Epithelial cell of prostate (primary cell): Measurements from ENCODE around the gene IMP3.

Source experiments
- DNase-seq: peaks from one replicate; pipeline ENCODE4 v3.0.0-alpha.2; 2011; ENCODE audit warnings: low read depth, low spot score
- H3K27ac ChIP-seq: fragments of 450-650 bp; 2 replicates; pipeline ENCODE4 v1.5.1; 2017; ENCODE audit warnings: mild to moderate bottlenecking

IMP3 gene

GRCh38 chr15:75653347-75653913, 13.4 kb upstream of the IMP3 start:
- DNase-seq: no peak

DNA sequence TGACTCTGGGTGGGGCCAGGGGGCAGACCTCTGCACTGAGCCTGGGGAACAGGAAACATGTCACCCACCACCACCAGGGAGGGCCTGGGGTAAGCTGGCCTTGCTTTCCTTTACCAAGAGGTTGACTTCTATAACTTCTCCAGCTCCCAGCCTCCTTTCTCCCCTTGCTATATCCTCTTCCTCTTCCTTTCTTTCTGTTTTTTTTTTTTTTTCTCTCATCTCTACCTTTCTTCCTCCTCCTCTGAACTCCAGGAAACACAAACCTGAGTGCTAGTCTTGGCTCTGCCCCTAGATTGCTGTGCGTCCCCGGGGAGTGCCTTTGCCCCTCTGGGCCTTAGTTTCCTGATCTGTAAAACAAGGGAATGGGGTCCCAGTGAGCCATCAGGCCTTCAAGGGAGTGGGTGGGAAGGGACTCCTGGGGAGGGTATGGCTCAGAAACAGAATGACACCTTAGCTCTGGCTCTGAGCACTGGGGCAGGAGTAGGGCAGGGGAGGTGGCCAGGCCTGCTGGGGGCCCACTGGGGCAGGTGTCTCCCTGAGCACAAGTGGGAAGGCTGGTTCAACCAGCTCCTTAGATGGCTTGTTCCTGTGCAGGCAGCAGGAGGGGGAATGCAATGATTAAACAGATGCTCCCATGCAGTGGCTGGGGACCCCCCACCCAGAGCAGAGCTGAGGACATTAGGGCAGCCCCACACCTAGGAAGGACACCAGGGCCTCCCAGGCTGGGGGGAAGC, 12.0 kb upstream of the IMP3 start:
- no peak for DNase-seq
- H3K27ac ChIP-seq: peak overlapping the region; percentile 31

More at GRCh38 chr15:75653347-75653913, 13.4 kb upstream of the IMP3 start:
- no peak overlapping the region for H3K27ac ChIP-seq

DNA sequence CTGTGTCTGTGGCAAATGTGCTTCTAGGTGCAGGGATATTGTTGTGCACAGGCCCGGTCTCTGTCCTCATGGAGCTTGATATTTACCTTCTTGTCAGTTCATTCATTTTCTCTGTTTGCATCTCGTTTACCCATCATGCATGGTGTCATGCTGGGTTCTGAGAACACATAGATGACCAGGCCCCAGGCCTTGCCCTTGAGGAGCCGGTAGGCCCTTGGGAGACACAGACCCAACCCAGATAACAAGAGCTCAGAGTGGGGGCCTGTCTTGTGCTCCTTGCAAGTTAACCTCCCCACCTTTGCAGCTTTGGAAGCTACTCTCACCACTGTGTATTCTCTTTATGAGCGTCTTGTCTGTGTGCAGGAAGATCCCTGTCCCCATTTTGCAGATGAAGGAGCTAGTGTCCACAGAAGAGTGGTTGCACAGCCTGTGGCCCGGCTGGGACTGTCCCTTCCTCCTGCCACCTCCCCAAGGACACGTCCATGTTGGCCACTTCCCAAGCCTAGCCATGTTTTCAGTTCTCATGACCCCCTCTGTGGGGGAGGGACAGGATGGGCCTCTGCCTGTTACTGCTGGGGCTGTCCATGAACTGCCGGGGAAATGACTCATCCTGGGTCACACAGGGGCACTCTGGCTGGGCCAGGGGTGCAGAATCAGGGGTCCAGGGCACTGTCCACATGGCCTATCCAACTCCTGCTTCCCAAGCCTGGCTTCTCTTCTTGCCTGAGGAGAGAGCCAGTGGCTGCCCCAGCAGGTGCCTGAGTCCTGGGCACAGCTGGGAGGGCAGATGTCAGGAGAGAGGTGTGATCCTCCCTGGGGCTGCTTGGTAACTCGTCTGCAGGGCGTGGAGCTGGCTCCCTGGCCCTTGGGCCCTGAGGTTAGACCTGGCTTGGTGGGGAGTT, 11.1 kb upstream of the IMP3 start:
- H3K27ac ChIP-seq: peak overlapping the region; percentile 31
- DNase-seq: no peak

DNA sequence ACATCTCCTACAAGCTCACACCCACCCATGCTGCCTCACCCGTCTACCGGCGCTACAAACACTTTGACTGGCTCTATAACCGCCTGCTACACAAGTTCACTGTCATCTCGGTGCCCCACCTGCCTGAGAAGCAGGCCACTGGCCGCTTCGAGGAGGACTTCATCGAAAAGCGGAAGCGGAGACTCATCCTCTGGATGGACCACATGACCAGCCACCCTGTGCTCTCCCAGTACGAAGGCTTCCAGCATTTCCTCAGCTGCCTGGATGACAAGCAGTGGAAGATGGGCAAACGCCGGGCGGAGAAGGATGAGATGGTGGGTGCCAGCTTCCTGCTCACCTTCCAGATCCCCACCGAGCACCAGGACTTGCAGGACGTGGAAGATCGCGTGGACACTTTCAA, 9.8 kb upstream of the IMP3 start:
- no peak for DNase-seq
- no peak overlapping the region for H3K27ac ChIP-seq

DNA sequence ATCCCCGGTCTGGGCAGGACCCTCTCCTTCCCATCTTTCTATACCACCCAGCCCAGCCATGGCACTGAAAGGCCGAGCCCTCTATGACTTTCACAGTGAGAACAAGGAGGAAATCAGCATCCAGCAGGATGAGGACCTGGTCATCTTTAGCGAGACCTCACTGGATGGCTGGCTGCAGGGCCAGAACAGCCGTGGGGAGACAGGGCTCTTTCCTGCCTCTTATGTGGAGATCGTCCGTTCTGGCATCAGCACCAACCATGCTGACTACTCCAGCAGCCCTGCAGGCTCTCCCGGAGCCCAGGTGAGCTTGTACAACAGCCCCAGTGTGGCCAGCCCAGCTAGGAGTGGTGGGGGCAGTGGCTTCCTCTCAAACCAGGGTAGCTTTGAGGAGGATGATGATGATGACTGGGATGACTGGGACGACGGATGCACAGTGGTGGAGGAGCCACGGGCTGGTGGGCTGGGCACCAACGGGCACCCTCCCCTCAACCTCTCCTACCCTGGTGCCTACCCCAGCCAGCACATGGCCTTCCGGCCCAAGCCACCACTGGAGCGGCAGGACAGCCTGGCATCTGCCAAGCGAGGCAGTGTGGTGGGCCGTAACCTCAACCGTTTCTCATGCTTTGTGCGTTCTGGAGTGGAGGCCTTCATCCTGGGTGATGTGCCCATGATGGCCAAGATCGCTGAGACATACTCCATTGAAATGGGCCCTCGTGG, 9.2 kb upstream of the IMP3 start:
- DNase-seq: no peak
- H3K27ac ChIP-seq: peak overlapping the region; percentile 85

DNA sequence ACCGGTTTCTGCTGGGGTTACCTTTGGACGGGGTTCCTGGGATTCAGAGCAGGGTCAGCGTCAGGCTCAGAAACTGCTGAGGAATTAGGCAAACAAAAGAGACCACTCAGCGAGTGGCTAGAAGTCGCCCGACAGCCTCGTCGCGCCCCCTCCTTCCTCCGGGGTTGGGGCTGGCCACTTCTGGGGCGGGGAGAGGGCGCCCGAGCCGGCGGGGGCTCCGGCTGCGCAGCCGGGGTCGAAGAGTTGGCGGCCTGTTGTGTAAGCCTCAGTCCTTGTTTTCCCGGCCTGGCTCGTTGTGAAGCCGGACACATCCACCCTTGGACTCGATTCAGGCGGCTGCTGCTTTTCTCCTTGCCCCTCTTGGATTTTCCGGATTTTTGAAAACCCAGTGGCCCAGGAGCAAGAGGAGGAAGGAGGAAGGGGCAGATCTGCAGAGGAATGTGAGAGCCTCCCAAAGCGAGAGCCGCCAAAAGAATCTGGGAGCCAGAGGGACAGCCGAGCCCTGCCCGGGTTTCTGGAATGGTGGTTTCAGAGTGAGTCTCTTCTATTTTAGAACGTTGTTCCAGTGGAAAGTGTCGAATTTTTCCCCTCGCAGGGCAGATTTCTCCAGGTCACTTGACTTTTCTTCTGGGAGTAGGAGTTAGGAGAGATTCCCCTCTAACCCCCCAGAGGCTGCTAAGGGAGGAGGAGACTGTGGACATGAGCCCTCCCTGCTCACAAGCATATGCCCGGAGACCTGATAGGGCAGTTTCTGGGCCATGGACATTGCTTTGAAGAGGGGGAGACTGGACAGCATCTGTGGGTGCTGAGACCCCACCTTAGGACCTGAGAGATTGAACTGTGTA, 8.4 kb upstream of the IMP3 start:
- peak overlapping the region; percentile 85 for H3K27ac ChIP-seq
- no peak for DNase-seq

GRCh38 chr15:75647370-75648155, 7.5 kb upstream of the IMP3 start, which contains the start of gene SNX33:
TSS of gene SNX33 (plus strand) at chr15:75647912. CDS start at chr15:75649103, 1,191 bp downstream.
- peak within 1 kb of the TSS; percentile 85 for H3K27ac ChIP-seq
- DNase-seq: no peak

DNA sequence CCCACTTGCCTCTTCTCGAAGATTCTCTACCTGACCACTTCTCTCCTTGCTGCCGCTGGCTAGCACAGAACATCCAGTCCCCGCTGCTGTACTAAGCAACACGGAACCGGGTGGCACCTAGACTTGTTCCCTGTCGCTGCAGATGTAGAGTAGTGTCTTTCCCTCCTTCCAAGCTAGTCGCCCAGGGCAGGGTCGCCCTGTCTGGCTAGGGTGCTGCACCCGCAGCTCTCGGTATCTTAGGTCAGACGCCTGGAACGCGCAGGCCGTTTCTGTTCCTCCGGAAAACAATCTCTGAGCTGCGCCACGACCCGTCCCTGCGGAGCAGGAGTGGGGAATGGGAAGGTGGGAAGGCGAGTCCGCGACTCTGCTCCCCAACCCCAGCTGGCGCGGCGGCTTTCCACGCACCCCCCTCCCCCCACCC, 6.9 kb upstream of the IMP3 start:
- peak overlapping the region; percentile 85 for H3K27ac ChIP-seq
- no peak for DNase-seq

DNA sequence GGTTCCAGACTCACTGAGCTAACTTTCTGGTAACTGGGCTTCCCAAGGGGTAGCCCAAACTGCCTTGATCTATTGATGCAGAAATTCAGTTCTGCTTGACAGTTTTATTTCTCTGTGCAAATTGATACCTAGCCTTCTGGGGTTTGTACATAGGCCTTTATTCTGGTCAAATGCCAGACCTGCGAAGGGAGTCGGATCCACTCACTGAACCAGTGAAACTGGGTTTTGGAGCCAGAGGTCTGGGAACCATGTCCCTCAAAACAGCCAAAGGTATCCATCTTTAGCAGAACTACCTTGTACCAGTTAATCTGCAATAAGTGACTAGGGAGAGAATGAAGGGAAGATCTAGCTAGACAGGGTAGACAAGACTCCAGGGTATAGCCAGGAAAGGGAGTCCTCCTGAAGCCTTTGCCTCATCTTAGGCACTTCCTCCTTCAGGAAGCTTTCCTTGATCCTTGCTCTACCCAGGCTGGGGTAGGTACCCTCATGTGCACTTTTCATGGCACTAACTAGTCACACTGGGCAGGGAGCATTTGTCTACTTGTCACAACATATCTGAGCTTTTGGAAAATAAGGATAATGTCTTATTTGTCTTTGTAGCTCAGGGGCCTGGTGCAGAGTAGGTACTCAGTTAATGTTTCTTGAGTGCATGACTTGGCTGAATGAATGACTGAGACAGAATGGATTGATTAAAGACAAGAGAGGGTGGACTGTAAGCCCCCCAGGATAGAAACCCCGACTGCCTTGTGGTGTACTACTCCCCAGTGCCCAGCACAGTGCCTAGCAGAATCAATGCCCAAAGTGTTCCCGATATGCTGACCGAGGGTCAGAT, 6.3 kb upstream of the IMP3 start:
- peak overlapping the region; percentile 85 for H3K27ac ChIP-seq

GRCh38 chr15:75644376-75644775, 4.4 kb upstream of the IMP3 start:
- DNase-seq: no peak
- no peak overlapping the region for H3K27ac ChIP-seq

More for the DNA sequence above, 6.3 kb upstream of the IMP3 start:
- DNase-seq: no peak

- H3K27ac ChIP-seq: no peak overlapping the region
- no peak for DNase-seq
Measured at GRCh38 chr15:75641603-75642002, 1.6 kb upstream of the IMP3 start.

DNA sequence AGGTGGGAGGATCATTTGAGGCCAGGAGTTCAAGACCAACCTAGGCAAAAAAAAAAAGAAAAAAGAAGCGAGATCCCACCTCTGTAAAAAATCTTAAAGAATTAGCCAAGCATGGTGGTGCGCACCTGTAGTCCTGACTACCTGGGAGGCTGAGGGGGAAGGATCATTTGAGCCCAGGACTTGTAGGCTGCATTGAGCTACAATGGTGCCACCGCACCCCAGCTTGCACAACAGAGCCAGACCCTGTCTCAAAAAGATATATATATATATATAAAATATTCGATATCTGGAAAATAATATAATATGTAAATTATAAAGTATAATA, 1.1 kb upstream of the IMP3 start:
- peak overlapping the region; percentile 84 for H3K27ac ChIP-seq

DNA sequence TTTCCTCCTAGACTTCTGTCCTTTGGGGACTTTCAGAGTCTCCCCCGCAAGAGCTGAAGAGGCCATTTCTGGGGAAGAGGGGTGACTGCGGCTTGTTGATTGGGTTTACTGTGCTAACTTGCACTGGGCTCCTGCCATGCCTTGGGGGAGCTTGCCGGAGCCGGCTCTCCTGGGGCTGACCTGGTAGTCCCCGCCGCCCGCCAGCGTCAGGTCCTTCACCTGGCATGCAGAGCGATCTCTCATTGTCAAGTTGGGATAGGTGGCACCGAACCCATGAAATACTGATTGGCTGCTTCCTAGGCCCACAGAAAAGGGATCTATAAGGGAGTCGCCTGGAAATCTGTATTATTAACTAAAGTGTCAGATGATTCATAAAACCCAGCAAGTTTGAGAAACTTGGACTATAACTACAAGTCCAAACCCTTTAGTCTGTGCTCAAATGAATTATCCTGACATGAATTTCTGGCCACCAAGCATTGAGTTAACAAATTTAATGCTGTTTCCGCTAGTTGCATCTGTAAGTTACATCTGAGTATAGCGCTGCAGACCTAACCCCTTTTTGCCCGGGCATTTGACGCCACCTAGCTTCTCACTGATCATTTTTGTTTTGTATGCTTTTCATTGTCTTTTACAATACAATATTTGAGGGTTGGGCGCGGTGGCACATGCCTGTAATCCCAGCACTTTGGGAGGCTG, 607 bp upstream of the IMP3 start:
- DNase-seq: no peak
- H3K27ac ChIP-seq: peak overlapping the region; percentile 84

More for the DNA sequence above, 1.1 kb upstream of the IMP3 start:
- no peak for DNase-seq

GRCh38 chr15:75639191-75639708, 774 bp downstream of the IMP3 start:
- H3K27ac ChIP-seq: peak overlapping the region; percentile 84
- no peak for DNase-seq

DNA sequence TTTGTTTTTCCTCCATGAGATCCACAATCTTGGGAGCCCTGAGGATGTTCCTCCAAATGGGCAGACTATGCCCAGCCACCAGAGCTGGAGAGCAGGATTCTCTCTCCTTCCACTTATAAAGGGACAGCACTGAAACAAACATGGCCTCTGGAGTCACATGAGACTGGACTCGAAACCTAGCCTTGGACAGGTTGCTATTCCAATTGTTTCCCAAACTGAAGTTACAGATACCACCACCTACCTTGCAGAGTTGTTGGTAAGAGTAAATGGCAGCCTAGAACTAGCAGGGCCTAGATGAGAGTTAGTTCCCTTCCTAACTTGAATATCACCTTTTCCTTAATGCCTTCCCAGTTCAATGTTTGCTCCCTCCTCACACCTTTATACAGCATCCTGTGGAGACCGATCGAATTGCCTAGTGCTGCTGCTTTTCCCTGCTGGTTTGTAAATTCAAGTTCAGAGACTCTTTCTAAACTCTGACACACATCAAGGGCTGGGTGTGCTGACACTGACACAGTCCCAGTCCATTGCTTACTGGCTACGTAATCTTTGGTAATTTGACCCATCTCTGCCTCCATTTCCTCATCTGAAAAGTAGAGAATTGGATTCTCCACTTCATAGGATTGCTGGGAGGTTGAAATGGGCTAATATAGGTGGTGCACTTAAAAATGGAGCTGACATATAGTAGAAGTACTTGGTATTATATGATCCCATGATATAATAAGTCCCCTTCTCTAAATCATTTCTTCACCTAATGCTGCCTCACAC, 2.6 kb downstream of the IMP3 start:
- peak overlapping the region; percentile 84 for H3K27ac ChIP-seq
- no peak for DNase-seq

GRCh38 chr15:75636026-75636425, 4.0 kb downstream of the IMP3 start:
- no peak overlapping the region for H3K27ac ChIP-seq
- no peak for DNase-seq
